CD4-positive, alpha-beta T cell treated with Interleukin-12 subunit alpha and Interleukin-12 subunit beta, for 1 hour (primary cell): ENCODE results near the gene ETFB.

Experiments used
- DNase-seq: peaks from one replicate; pipeline ENCODE4 v3.0.0-alpha.2; 2020

Gene ETFB

GRCh38 chr19:51326216-51327065, 39.7 kb downstream of the ETFB start:
- no peak for DNase-seq

- no peak for DNase-seq
Measured at GRCh38 chr19:51325161-51325976, 40.8 kb downstream of the ETFB start.

DNA sequence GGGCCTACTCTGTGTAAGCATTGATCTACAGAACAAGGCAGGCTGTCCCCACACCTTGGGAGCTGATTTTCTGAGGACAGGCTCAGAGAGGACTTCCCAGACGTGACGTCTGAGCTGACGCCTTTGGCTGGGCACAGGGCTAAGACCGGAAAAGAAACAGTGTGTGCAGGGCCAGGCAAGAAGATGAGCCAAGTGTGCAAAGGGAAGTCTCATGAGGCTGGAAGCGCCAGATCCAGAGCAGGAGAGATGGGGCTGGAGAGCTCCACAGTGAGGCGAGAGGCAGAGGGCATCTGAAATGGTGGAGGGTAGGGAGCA, 42.1 kb downstream of the ETFB start:
- DNase-seq, result no peak

DNA sequence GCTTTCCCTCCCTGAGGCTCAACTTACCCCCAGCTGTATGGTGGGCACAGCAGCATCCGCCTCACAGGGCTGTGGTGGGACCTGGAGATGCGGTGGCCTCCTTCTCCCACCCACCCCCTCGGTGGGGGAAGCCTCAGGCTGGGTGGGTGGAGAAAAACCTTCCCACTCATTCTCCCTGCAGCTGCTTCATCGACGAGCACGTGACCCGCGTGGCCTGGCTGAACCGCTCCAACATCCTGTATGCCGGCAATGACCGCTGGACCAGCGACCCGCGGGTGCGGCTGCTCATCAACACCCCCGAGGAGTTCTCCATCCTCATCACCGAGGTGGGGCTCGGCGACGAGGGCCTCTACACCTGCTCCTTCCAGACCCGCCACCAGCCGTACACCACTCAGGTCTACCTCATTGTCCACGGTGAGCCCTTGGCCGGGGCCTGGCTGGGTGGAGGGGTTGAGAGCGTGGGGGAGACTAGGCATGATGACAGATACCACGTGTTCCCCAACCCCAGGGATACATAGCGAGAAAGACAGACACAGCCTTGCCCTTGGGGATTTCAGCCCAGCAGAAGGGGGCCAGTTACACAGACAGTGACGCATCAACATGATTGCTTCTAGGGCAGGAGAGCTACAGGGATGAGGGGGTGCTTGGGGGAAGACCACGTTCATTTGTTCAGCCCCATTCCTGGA, 42.6 kb downstream of the ETFB start:
- no peak for DNase-seq

- DNase-seq, result no peak
Measured at GRCh38 chr19:51321799-51322198, 44.4 kb downstream of the ETFB start.

DNA sequence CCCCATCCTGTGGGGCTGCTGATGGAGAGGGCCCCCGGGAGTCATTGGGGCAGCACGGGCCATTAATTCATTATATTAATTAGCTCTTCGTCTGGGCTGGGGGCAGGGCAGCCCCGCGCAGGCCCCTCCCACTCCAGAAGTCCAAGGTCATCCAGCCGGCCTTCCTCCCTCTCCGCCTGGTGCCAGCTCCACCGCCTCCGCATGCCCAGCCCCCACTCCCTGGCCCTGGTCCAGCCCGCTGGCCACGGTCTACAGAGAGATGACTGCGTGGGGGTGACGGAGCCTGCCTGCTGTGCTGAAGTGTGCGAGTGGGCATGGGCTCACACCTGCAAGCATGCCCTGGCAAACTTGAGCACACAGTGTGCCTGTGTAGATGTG, 45.9 kb downstream of the ETFB start:
- no peak for DNase-seq

GRCh38 chr19:51319649-51320279, 46.4 kb downstream of the ETFB start:
- DNase-seq, result no peak

GRCh38 chr19:51318687-51319648, 47.2 kb downstream of the ETFB start:
- DNase-seq, result no peak

DNA sequence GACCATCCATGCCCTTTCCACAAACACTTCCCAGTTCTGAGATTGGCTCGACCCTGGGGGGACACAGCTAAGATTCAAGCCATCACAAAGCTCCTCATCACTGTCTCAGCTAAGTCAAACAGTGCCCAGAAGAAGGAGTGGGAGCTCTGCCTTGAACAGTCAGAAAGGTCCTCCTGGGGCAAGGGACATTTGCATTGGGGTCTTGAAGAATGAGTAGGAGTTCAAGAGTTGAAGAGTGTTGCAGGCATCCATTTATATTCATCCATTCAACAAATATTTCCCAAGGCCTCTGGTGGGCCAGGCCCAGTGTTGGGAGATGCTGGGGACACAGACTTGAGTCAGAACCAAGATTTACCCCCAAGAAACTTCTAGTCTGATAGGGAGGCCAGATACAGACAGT, 48.2 kb downstream of the ETFB start:
- DNase-seq, result no peak

GRCh38 chr19:51317376-51317775, 48.8 kb downstream of the ETFB start:
- no peak for DNase-seq

DNA sequence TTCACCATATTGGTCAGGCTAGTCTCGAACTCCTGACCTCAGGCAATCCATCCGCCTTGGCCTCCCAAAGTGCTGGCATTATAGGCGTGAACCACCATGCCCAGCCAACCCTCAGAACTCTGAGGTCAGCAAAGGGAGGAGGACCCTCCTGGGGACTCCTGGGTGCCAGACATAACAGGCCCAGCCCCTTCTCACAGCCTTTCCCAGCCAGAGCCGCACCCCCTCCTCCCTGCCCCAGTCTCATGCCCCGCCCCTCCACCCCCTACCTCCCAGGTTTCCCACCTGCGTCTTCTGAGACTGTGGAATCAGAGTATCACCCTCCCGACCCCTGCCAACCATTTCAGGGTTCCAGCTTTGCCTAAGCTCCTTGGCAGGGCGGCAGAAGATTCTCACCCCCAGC, 49.5 kb downstream of the ETFB start:
- DNase-seq, result no peak

GRCh38 chr19:51311351-51312257, 54.6 kb downstream of the ETFB start, which contains the start of gene IGLON5:
Gene IGLON5 (plus strand): TSS chr19:51311644. CDS start chr19:51311848, 204 bp downstream.
- DNase-seq, result no peak

DNA sequence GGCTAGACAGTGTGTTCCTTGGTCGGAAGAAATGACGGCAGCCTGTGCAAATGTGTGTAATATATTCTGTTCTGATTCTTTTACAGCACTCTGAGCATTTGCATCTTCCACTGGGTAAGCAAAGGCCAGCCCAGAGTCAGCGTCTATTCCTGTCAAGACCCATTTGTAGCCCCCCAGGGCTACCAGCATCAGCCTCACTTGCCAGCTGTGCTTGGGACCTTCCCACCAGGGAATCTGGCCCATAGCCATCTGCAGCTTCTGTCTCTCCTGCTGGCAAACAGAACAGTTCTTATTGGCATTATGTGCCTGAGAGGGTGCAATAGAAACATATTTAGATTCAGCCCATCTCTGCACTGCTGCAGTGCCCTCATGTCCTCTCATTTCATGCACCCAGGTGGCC, 60.7 kb downstream of the ETFB start:
- no peak for DNase-seq

GRCh38 chr19:51301266-51301665, 64.9 kb downstream of the ETFB start:
- DNase-seq, result no peak

DNA sequence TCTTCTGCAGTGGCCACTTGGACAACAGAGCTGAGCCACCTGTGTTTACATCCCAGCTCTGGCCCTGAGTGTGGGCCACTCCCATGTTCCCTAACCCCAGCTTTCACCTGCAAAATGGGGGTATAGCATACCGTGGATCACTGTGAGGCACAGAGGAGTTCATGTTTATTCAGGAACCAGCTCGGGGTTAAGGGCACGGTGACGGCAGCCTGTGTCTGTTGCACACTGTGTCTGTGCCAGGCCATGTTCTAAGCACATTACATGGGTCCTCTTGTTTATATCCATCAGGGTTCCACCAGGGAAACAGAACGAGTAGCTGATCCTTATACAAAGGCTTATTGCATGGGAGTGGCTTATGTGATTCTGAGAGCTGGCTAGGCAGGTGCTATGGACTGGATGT, 68.8 kb downstream of the ETFB start:
- DNase-seq, result no peak

- DNase-seq, result no peak
Measured at GRCh38 chr19:51296336-51297093, 69.7 kb downstream of the ETFB start.

- DNase-seq, result no peak
Measured at GRCh38 chr19:51295382-51296126, 70.6 kb downstream of the ETFB start.
